ENCODE measurements around the gene DEFB108B. TPM values are rescaled to one million over a fixed set of nuclear protein-coding genes. Genes with fewer than 3 reads are reported as not detected.
"Not testable (repeated sequence)": the region's sequence is repeated elsewhere in the genome, so short reads cannot be mapped to it uniquely, and the experiment has no call there.

DEFB108B gene
- total RNA-seq, 2 donors from 2014 or later = not detected

DNA sequence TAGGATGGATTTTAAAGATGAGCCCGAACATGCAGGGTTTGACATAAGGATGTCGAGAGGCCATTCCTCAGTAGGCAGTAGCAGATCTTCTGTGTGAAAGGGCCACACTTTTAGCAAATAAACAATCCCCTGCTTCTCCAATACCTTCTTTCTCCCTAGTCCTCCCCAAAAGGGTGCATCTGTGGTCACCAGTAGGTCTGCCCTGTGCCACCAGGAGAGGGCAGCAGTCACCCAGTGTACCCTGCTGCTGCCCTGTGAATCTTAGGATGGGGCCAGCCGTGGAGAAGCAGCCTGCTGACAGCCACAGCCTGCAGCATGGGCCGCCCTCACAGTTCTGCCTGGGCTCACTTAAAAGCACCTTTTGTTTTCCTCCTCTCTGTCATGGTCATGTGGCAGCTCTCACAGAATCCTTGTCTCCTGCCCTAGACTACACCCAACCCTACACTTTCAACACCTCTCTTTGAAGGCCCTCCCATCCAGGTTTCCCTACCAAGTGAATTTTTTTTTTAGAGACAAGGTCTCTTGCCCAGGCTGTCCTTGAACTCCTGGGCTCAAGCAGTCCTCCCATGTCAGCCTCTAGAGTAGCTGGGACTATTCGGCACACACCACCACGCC lies 40.3 kb upstream of the DEFB108B start:
- H3K4me3 ChIP-seq; H3K4me1 ChIP-seq (replicated peaks); H3K27ac ChIP-seq; H3K36me3 ChIP-seq; intact Hi-C loops (cut with DNase I); H3K27me3 ChIP-seq (replicated peaks; ENCODE audit: insufficient read depth); H3K9me3 ChIP-seq: not testable (repeated sequence)
- TF ChIP-seq CTCF (IDR thresholded peaks at IDR 0.05) = peak in 3 of 4 experiments; percentile 51 to 76 (median 74)
- TF ChIP-seq POLR2AphosphoS5 (IDR thresholded peaks at IDR 0.05) = peak; percentile 14
- DNase-seq (ENCODE audit: low spot score) = peak; percentile 36
- 45% methylated on average over 6 of the region's 6 CpGs for WGBS

- DNase-seq (ENCODE audit: low spot score); H3K9me3 ChIP-seq; H3K4me1 ChIP-seq (replicated peaks); intact Hi-C loops (cut with DNase I); H3K27me3 ChIP-seq (replicated peaks; ENCODE audit: insufficient read depth); H3K36me3 ChIP-seq; H3K27ac ChIP-seq; H3K4me3 ChIP-seq: not testable (repeated sequence)
- WGBS = 92% methylated on average over 13 of the region's 13 CpGs
These were observed 38.5 kb upstream of the DEFB108B start for GRCh38 chr11:71794386-71795040.

GRCh38 chr11:71795236-71795635 lies 37.8 kb upstream of the DEFB108B start:
- DNase-seq (ENCODE audit: low spot score); H3K4me3 ChIP-seq; H3K9me3 ChIP-seq; H3K36me3 ChIP-seq; H3K27me3 ChIP-seq (replicated peaks; ENCODE audit: insufficient read depth); H3K27ac ChIP-seq; H3K4me1 ChIP-seq (replicated peaks); intact Hi-C loops (cut with DNase I): not testable (repeated sequence)
- 88% methylated on average over 5 of the region's 5 CpGs for WGBS

DNA sequence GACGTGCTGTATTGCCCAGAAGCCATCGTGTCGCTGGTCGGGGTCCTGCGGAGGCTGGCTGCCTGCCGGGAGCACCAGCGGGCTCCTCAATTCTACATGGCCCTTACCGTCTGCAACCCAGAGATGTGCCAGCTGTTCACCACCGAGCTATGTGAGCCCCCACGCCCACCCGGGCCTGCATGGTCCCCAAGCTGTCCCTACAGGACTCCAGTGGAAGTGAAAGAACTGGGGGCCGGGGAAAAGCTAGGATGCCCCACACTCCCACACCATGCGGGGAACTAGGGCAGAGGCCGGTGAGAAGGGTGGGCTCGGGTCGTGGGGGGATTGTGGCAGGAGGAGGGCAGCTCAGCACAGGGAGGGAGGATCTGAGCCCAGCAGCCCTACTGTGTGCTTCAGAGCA lies 37.0 kb upstream of the DEFB108B start:
- 88% methylated on average over 16 of the region's 16 CpGs for WGBS
- H3K27ac ChIP-seq; H3K9me3 ChIP-seq; H3K4me3 ChIP-seq; intact Hi-C loops (cut with DNase I); DNase-seq (ENCODE audit: low spot score); H3K4me1 ChIP-seq (replicated peaks); H3K27me3 ChIP-seq (replicated peaks; ENCODE audit: insufficient read depth); H3K36me3 ChIP-seq: not testable (repeated sequence)

GRCh38 chr11:71796781-71797180 lies 36.2 kb upstream of the DEFB108B start:
- H3K4me1 ChIP-seq (replicated peaks) = not testable (repeated sequence)
- WGBS = 54% methylated on average over 9 of the region's 9 CpGs

GRCh38 chr11:71799556-71800128 lies 33.4 kb upstream of the DEFB108B start:
- H3K4me3 ChIP-seq; H3K4me1 ChIP-seq (replicated peaks); H3K9me3 ChIP-seq; H3K27ac ChIP-seq; H3K36me3 ChIP-seq; H3K27me3 ChIP-seq (replicated peaks; ENCODE audit: insufficient read depth); intact Hi-C loops (cut with DNase I); DNase-seq (ENCODE audit: low spot score): not testable (repeated sequence)
- 78% methylated on average over 13 of the region's 13 CpGs for WGBS

More at GRCh38 chr11:71796781-71797180, 36.2 kb upstream of the DEFB108B start:
- intact Hi-C loops (cut with DNase I); H3K27ac ChIP-seq; H3K27me3 ChIP-seq (replicated peaks; ENCODE audit: insufficient read depth); H3K36me3 ChIP-seq; H3K9me3 ChIP-seq; DNase-seq (ENCODE audit: low spot score); H3K4me3 ChIP-seq: not testable (repeated sequence)

DNA sequence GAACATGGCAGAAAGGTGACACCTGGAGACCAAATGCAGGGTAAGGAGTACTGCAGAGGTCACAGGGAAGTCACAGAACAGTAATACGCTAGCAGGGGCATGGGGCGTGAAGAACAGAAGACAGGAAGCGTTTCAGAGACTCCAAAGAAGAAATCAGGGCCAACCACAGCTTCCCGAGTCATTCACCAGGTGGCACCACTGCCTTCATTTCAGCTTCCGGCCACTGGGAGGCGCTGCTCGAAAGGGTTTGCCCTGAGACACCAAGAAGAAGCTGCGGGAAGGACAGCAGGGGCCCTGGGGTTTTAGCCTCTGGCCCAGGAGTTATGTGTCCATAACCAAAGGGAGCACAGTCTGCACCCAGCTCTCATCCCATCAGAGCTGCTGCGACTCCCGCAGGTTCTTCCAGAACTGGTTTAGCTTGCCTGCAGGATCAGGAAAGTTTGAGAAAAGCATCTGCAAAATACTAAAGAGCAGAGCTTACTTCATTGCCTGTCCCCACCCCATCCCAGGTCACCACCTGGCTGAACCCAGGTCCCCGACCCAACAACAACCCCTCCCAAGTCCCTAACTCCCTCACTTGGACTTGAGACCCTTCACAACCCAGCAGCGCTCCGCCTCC lies 32.6 kb upstream of the DEFB108B start:
- 42% methylated on average over 13 of the region's 13 CpGs for WGBS
- H3K27ac ChIP-seq; H3K27me3 ChIP-seq (replicated peaks; ENCODE audit: insufficient read depth); intact Hi-C loops (cut with DNase I); H3K9me3 ChIP-seq; H3K4me3 ChIP-seq; H3K36me3 ChIP-seq; H3K4me1 ChIP-seq (replicated peaks): not testable (repeated sequence)
- TF ChIP-seq POLR2AphosphoS5 (IDR thresholded peaks at IDR 0.05) = peak; percentile 41
- peak; percentile 63 to 84 (median 72) for TF ChIP-seq CTCF (IDR thresholded peaks at IDR 0.05)
- DNase-seq (ENCODE audit: low spot score) = peak; percentile 56

- H3K27ac ChIP-seq; H3K4me1 ChIP-seq (replicated peaks); H3K4me3 ChIP-seq; intact Hi-C loops (cut with DNase I); H3K36me3 ChIP-seq; DNase-seq (ENCODE audit: low spot score); H3K9me3 ChIP-seq; H3K27me3 ChIP-seq (replicated peaks; ENCODE audit: insufficient read depth): not testable (repeated sequence)
- 78% methylated on average over 2 of the region's 2 CpGs for WGBS
These were observed 32.0 kb upstream of the DEFB108B start for GRCh38 chr11:71801026-71801425.

DNA sequence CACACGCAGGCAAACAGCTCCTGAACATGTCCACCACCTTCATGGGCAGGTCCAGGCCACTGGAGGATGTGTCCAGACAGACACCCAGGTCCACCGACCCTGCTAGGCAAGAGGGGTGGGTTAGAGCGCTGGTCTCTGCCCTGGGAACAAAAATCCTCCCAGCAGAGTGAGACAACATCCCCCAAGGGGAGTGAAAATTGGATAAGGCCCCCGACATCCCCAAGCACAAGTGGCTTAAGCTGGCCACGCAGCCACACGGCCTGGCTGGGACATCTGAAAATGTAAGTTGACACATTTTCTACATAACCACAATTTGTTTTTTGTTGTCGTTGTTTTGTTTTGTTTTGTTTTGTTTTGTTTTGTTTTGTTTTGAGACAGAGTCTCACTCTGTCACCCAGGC lies 30.1 kb upstream of the DEFB108B start:
- WGBS = 76% methylated on average over 7 of the region's 7 CpGs
- H3K4me3 ChIP-seq; H3K36me3 ChIP-seq; H3K27ac ChIP-seq; H3K9me3 ChIP-seq; H3K27me3 ChIP-seq (replicated peaks; ENCODE audit: insufficient read depth); H3K4me1 ChIP-seq (replicated peaks); DNase-seq (ENCODE audit: low spot score); intact Hi-C loops (cut with DNase I): not testable (repeated sequence)
